ENCODE measurements around the gene AMBRA1.
A peak's percentile ranks its signal among the peaks of the same experiment; 100 is the strongest.

AMBRA1 gene

DNA sequence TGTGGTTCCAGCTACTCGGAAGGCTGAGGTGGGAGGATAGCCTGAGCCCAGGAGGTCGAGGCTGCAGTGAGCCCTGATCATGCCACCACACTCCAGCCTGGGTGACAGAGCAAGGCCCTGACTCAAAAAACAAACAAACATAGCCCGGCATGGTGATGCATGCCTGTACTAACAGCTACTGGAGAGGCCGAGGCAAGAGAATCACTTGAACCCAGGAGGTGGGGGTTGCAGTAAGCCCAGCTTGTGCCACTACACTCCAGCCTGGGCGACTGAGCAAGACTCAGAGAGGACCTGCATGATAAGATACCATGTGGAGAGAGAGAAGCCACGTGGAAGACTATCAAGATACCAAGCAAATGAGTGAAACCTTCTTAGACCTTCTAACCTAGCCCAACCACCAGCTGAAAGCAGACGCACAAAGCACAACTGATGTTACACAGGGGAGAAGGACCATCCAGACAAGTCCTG lies 36.1 kb downstream of the AMBRA1 start:
- no peaks in the 10 kb centered on the region for H3K9me3 ChIP-seq (ENCODE audit: insufficient read depth, low read length, severe bottlenecking)
- peak overlapping the region; percentile 3 for H3K9ac ChIP-seq (ENCODE audit: low read depth, low read length)
- H3K4me3 ChIP-seq (ENCODE audit: low read depth in 1 of 2, low read length in 2 of 2) = no peak overlapping the region
- TF ChIP-seq, protein P1, sequence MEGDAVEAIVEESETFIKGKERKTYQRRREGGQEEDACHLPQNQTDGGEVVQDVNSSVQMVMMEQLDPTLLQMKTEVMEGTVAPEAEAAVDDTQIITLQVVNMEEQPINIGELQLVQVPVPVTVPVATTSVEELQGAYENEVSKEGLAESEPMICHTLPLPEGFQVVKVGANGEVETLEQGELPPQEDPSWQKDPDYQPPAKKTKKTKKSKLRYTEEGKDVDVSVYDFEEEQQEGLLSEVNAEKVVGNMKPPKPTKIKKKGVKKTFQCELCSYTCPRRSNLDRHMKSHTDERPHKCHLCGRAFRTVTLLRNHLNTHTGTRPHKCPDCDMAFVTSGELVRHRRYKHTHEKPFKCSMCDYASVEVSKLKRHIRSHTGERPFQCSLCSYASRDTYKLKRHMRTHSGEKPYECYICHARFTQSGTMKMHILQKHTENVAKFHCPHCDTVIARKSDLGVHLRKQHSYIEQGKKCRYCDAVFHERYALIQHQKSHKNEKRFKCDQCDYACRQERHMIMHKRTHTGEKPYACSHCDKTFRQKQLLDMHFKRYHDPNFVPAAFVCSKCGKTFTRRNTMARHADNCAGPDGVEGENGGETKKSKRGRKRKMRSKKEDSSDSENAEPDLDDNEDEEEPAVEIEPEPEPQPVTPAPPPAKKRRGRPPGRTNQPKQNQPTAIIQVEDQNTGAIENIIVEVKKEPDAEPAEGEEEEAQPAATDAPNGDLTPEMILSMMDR (IDR thresholded peaks at IDR 0.05; ENCODE audit: borderline replicate concordance, extremely low read depth, low read length, poor library complexity, severe bottlenecking) = no peak
- TF ChIP-seq EZH2 (IDR thresholded peaks at IDR 0.05; ENCODE audit: borderline replicate concordance, low read depth, low read length, severe bottlenecking) = no peak
- H3K27ac ChIP-seq (ENCODE audit: low read length) = peak overlapping the region; percentile 60
- peaks cover 94% of the 10 kb centered on the region for H3K4me1 ChIP-seq (ENCODE audit: insufficient read depth, low read length)
- H3K27me3 ChIP-seq (ENCODE audit: insufficient read depth, low read length, poor library complexity) = no peaks in the 10 kb centered on the region
- no peak overlapping the region for H2AFZ ChIP-seq (ENCODE audit: low read depth, low read length)
- H3K36me3 ChIP-seq (ENCODE audit: insufficient read depth, low read length) = peaks cover 6% of the 10 kb centered on the region; the same call in 1 of the 2 replicates
- H4K20me1 ChIP-seq (ENCODE audit: insufficient read depth, low read length) = no peaks in the 10 kb centered on the region
- H3K79me2 ChIP-seq (ENCODE audit: insufficient read depth, low read length) = peaks cover 89% of the 10 kb centered on the region
- DNase-seq (no peak), ATAC-seq (ENCODE audit: insufficient read depth, low read depth) (no peak)
- H3K4me2 ChIP-seq (ENCODE audit: insufficient read depth, low read length) = peak overlapping the region; percentile 37

DNA sequence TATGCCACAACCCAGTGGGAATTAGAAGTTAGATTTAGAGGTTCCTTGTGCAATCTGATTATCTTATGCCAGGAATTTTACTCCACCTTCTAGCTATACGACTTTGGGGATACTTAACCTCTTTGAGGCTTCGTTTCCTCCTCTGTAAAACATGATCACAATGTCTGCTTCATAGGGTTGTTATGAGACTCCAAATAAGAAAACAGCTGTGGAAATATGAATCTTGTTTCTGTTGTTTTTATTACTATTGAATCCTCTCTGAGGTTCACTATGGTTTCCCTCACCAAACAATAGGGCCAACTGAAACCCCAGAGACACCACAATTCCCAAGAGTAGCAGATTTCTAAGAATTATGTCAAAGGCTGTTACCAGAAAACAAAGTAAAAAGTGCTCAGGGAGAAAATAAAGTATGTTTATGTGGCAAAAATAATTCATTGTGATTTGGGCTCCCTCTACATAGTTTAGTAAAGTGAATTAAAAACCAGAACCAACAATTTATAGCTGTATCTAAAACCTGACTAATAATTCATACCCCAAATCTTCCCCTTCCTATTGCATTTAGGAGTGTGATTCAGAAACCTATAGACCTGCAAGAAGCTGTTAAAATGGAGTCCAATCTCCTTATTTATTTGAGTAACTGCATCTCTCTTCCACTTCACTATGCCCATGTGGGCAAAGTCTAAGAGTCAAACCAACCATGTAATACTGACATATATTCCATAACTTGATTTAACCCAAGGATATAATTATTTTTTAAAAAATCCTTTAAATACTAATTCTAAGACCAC lies 38.4 kb downstream of the AMBRA1 start:
- no peak for TF ChIP-seq EZH2 (IDR thresholded peaks at IDR 0.05; ENCODE audit: borderline replicate concordance, low read depth, low read length, severe bottlenecking)
- TF ChIP-seq, protein P1 (IDR thresholded peaks at IDR 0.05; ENCODE audit: borderline replicate concordance, extremely low read depth, low read length, poor library complexity, severe bottlenecking) = no peak
- Histone ChIP-seq H3K4me1 (ENCODE audit: insufficient read depth, low read length) (peaks cover 75% of the 10 kb centered on the region), H3K4me3 (ENCODE audit: low read depth in 1 of 2, low read length in 2 of 2) (peak overlapping the region in 1 of 2 experiments; percentile 41; a peak in 2 of 4 replicates), H3K27ac (ENCODE audit: low read length) (peak overlapping the region; percentile 84), H3K79me2 (ENCODE audit: insufficient read depth, low read length) (peaks cover 91% of the 10 kb centered on the region), H3K36me3 (ENCODE audit: insufficient read depth, low read length) (peaks cover 6% of the 10 kb centered on the region; the same call in 1 of the 2 replicates), H4K20me1 (ENCODE audit: insufficient read depth, low read length) (no peaks in the 10 kb centered on the region), H3K27me3 (ENCODE audit: insufficient read depth, low read length, poor library complexity) (no peaks in the 10 kb centered on the region), H2AFZ (ENCODE audit: low read depth, low read length) (no peak overlapping the region), H3K4me2 (ENCODE audit: insufficient read depth, low read length) (peak overlapping the region; percentile 58), H3K9me3 (ENCODE audit: insufficient read depth, low read length, severe bottlenecking) (no peaks in the 10 kb centered on the region), H3K9ac (ENCODE audit: low read depth, low read length) (peak overlapping the region; percentile 42)
- peak; percentile 63 for DNase-seq
- peak; percentile 86 for ATAC-seq (ENCODE audit: insufficient read depth, low read depth)

DNA sequence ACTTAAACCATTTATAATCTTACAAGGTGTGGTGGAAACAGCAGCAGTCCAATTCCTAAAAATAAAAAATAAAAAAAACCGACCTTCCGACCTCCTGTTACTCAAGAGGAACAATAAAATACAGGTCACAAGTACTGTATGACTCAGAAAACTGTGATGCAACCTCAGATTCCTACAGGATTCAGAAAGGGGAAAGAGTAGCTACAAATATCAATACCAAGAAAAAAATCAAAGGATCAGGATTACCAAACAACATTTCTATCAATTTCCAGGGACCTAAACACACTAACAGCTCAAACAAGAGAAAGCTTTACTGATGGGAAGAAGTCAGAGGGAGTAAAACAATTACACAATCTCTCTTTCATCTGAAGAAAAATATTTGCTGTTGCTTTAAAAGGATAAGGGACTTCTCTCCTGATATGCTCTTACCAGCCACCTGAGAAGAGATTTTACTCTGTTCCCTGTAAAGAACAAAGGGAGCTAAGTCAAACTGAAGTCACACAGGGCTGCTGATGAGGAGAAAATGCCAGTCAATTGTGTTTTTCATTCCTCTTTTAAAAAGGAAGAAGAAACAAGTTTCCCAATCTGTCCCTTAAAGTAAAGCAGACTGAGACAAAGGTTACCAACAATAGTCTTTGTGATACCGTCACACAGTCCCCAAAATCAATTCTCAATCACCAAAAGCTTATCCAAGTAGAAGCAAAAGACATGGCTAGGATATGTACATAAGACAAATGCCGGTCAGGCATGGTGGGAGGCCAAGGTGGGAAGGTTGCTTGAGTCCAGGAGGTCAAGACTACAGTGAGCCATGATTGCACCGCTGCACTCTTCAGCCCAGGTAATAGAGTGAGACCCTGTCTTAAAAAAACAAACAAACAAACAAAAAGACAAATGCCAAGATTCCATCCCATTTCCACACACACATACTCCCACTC lies 39.3 kb downstream of the AMBRA1 start:
- Histone ChIP-seq H3K4me1 (ENCODE audit: insufficient read depth, low read length) (peaks cover 66% of the 10 kb centered on the region), H3K4me2 (ENCODE audit: insufficient read depth, low read length) (peak overlapping the region; percentile 58), H2AFZ (ENCODE audit: low read depth, low read length) (no peak overlapping the region), H3K27me3 (ENCODE audit: insufficient read depth, low read length, poor library complexity) (no peaks in the 10 kb centered on the region), H4K20me1 (ENCODE audit: insufficient read depth, low read length) (peaks cover 4% of the 10 kb centered on the region; the same call in 1 of the 2 replicates), H3K36me3 (ENCODE audit: insufficient read depth, low read length) (peaks cover 6% of the 10 kb centered on the region; the same call in 1 of the 2 replicates), H3K27ac (ENCODE audit: low read length) (peak overlapping the region; percentile 84), H3K4me3 (ENCODE audit: low read depth in 1 of 2, low read length in 2 of 2) (peak overlapping the region in 1 of 2 experiments; percentile 41; a peak in 2 of 4 replicates), H3K9me3 (ENCODE audit: insufficient read depth, low read length, severe bottlenecking) (no peaks in the 10 kb centered on the region), H3K79me2 (ENCODE audit: insufficient read depth, low read length) (peaks cover 91% of the 10 kb centered on the region), H3K9ac (ENCODE audit: low read depth, low read length) (peak overlapping the region; percentile 42)
- ATAC-seq (ENCODE audit: insufficient read depth, low read depth) = peak; percentile 1; the same call in 1 of the 3 replicates
- no peak for TF ChIP-seq EZH2 (IDR thresholded peaks at IDR 0.05; ENCODE audit: borderline replicate concordance, low read depth, low read length, severe bottlenecking)
- TF ChIP-seq, protein P1 (IDR thresholded peaks at IDR 0.05; ENCODE audit: borderline replicate concordance, extremely low read depth, low read length, poor library complexity, severe bottlenecking) = no peak
- no peak for DNase-seq
